Fibroblast of lung (primary cell): Measurements from ENCODE around the gene PLEKHA7.
"Not testable (repeated sequence)": the region's sequence is repeated elsewhere in the genome, so short reads cannot be mapped to it uniquely, and the experiment has no call there.

Source experiments
- EZH2 ChIP-seq: IDR thresholded peaks from 2 replicates; pipeline ENCODE4 v1.5.1; 2012; ENCODE audit warnings: low read length, control low read depth, mild to moderate bottlenecking; ENCODE audit errors: missing control alignments
- TF ChIP-seq, protein P1 (sequence below), 2 donors: IDR thresholded peaks in 1 of 2; conservative IDR thresholded peaks in 1 of 2; 1 replicate in 1 of 2; 2 replicates in 1 of 2; pipeline ENCODE4 v1.5.1; 2011 to 2012; ENCODE audit warnings: low read length in 2 of 2, control low read depth in 1 of 2, inconsistent platforms in 1 of 2, low read depth in 1 of 2, mild to moderate bottlenecking in 1 of 2

GRCh38 chr11:17048491-17048890 lies 34.3 kb upstream of the PLEKHA7 start:
- TF ChIP-seq, protein P1, sequence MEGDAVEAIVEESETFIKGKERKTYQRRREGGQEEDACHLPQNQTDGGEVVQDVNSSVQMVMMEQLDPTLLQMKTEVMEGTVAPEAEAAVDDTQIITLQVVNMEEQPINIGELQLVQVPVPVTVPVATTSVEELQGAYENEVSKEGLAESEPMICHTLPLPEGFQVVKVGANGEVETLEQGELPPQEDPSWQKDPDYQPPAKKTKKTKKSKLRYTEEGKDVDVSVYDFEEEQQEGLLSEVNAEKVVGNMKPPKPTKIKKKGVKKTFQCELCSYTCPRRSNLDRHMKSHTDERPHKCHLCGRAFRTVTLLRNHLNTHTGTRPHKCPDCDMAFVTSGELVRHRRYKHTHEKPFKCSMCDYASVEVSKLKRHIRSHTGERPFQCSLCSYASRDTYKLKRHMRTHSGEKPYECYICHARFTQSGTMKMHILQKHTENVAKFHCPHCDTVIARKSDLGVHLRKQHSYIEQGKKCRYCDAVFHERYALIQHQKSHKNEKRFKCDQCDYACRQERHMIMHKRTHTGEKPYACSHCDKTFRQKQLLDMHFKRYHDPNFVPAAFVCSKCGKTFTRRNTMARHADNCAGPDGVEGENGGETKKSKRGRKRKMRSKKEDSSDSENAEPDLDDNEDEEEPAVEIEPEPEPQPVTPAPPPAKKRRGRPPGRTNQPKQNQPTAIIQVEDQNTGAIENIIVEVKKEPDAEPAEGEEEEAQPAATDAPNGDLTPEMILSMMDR (conservative IDR thresholded peaks at IDR 0.05 in 1 of 2, IDR thresholded peaks at IDR 0.05 in 1 of 2; ENCODE audit: low read depth in 1 of 2, low read length in 2 of 2) = not testable (repeated sequence)
- not testable (repeated sequence) for TF ChIP-seq EZH2
